Neural cell (in vitro differentiated cells): ENCODE results near the gene UGCG. TPM values are rescaled to one million over a fixed set of nuclear protein-coding genes. Genes with fewer than 3 reads are reported as not detected.

Experiments
- H2AFZ ChIP-seq: fragments of 200-600, 300-800 bp; sonication (generic), shearing (Covaris generic); 2 replicates; pipeline ENCODE4 v1.6.0; 2014; ENCODE audit warnings: low read depth, mild to moderate bottlenecking, antibody characterized with exemption, low read length, moderate library complexity
- H3F3A ChIP-seq: fragments of 200-600 bp; shearing (Covaris generic); 2 replicates; pipeline ENCODE4 v1.6.1; 2016; ENCODE audit warnings: mild to moderate bottlenecking, moderate library complexity, mixed read lengths, antibody characterized with exemption, low read length; ENCODE audit not compliant: insufficient read depth, poor library complexity, severe bottlenecking
- H3K27ac ChIP-seq: fragments of 200-600, 300-800 bp; sonication (generic), shearing (Covaris generic); 2 replicates; pipeline ENCODE4 v1.5.1; 2014; ENCODE audit warnings: mild to moderate bottlenecking, low read length, moderate library complexity
- H3K27me3 ChIP-seq: fragments of 300-800, 200-600 bp; sonication (generic), shearing (Covaris generic); 2 replicates; pipeline ENCODE4 v1.6.0; 2014; ENCODE audit warnings: mild to moderate bottlenecking, low read depth, low read length, moderate library complexity; ENCODE audit not compliant: insufficient read depth
- H3K36me3 ChIP-seq: fragments of 300-800, 200-600 bp; sonication (generic), shearing (Covaris generic); 2 replicates; pipeline ENCODE4 v1.5.1; 2014; ENCODE audit warnings: mild to moderate bottlenecking, antibody characterized with exemption, low read length, moderate library complexity; ENCODE audit not compliant: insufficient read depth
- H3K4me2 ChIP-seq: fragments of 300-800, 200-600 bp; sonication (generic), shearing (Covaris generic); 2 replicates; pipeline ENCODE4 v1.6.0; 2014; ENCODE audit warnings: mild to moderate bottlenecking, low read length
- H3K4me3 ChIP-seq: fragments of 300-800, 200-600 bp; sonication (generic), shearing (Covaris generic); 2 replicates; pipeline ENCODE4 v1.5.1; 2014; ENCODE audit warnings: mild to moderate bottlenecking, low read length, moderate library complexity
- H3K79me2 ChIP-seq: fragments of 200-600 bp; shearing (Covaris generic); replicated peaks from 2 replicates; pipeline ENCODE4 v1.6.0; 2014; ENCODE audit warnings: mild to moderate bottlenecking, low read length, moderate library complexity; ENCODE audit not compliant: insufficient read depth
- H3K9ac ChIP-seq: fragments of 300-800, 200-600 bp; sonication (generic), shearing (Covaris generic); 2 replicates; pipeline ENCODE4 v1.6.1; 2016; ENCODE audit warnings: mild to moderate bottlenecking, low read length, mixed read lengths
- H3K9me2 ChIP-seq: fragments of 200-600 bp; shearing (Covaris generic); 2 replicates; pipeline ENCODE4 v1.6.1; 2016; ENCODE audit warnings: mild to moderate bottlenecking, low read length, mixed read lengths; ENCODE audit not compliant: insufficient read depth
- H3K9me3 ChIP-seq: fragments of 200-600, 300-800 bp; sonication (generic), shearing (Covaris generic); 2 replicates; pipeline ENCODE4 v1.6.1; 2016; ENCODE audit warnings: mild to moderate bottlenecking, mixed run types, low read length, moderate library complexity, mixed read lengths
- H4K20me1 ChIP-seq: fragments of 200-600 bp; shearing (Covaris generic); 2 replicates; pipeline ENCODE4 v1.6.1; 2016; ENCODE audit warnings: mild to moderate bottlenecking, mixed run types; ENCODE audit not compliant: insufficient read depth
- EP300 ChIP-seq: fragments of 450-650 bp; conservative IDR thresholded peaks from 2 replicates; pipeline ENCODE4 v1.6.1; 2014; ENCODE audit warnings: antibody characterized with exemption, mild to moderate bottlenecking, moderate library complexity; ENCODE audit not compliant: poor library complexity, severe bottlenecking
- EZH2 ChIP-seq: fragments of 200-600, 300-800 bp; shearing (Covaris generic), sonication (generic); IDR thresholded peaks from 2 replicates; pipeline ENCODE4 v1.6.1; 2014; ENCODE audit warnings: antibody characterized with exemption, low read length, borderline replicate concordance, mild to moderate bottlenecking; ENCODE audit not compliant: insufficient read depth, poor library complexity, severe bottlenecking
- MXI1 ChIP-seq: fragments of 450-650 bp; conservative IDR thresholded peaks from 2 replicates; pipeline ENCODE4 v1.6.1; 2014; ENCODE audit warnings: antibody characterized with exemption, mild to moderate bottlenecking; ENCODE audit not compliant: poor library complexity, severe bottlenecking
- POLR2AphosphoS5 ChIP-seq: IDR thresholded peaks from 2 replicates; pipeline ENCODE4 v1.6.1; 2012
- RAD21 ChIP-seq: fragments of 450-650 bp; conservative IDR thresholded peaks from 2 replicates; pipeline ENCODE4 v1.6.1; 2014; ENCODE audit warnings: antibody characterized with exemption, mild to moderate bottlenecking, moderate library complexity
- SMC3 ChIP-seq: fragments of 450-650 bp; conservative IDR thresholded peaks from 2 replicates; pipeline ENCODE4 v1.6.1; 2014; ENCODE audit warnings: antibody characterized with exemption, mild to moderate bottlenecking, moderate library complexity; ENCODE audit not compliant: poor library complexity
- TAF1 ChIP-seq: IDR thresholded peaks from 2 replicates; pipeline ENCODE4 v1.6.1; 2012; ENCODE audit warnings: low read depth
- polyA plus RNA-seq: library from polyadenylated mRNA; depleted of rRNA; stranded (reverse); fragments of >200 nt; gene quantifications from 2 replicates; pipeline ENCODE4 v1.2.3, GENCODE V29; 2014
- TF ChIP-seq, protein P1 (sequence below): fragments of 450-650 bp; IDR thresholded peaks from 2 replicates; pipeline ENCODE4 v1.5.1; 2014; ENCODE audit warnings: antibody characterized with exemption, mild to moderate bottlenecking, moderate library complexity; ENCODE audit not compliant: poor library complexity, severe bottlenecking
- TF ChIP-seq, protein P2 (sequence below): IDR thresholded peaks from 2 replicates; pipeline ENCODE4 v1.6.1; 2012; ENCODE audit warnings: borderline replicate concordance

Gene UGCG
- polyA plus RNA-seq, 1 donor from 2014 or later, result 93.6 TPM

DNA sequence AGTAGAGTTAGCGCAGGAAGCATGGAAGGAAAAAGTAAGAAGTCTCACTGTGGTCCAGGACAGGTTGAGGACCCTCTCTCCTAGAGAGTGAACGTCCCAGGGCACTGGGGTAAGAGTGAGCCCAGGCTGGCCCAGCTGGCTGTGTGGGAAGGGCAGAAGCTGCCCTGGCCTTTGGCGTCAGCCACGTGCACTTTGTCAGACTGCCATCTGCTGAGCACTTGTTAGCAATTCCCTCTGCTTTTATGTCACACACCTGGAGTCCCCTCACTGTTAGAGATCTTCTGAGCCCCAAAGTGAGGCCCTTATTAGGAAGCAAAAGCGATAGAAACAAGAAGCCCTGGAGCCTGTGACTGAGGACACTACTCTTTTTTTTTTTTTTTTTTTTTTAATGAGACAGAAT, 79.1 kb downstream of the UGCG start:
- H3K4me2 ChIP-seq, result no peak overlapping the region
- no peaks in the 10 kb centered on the region for H3K9me2 ChIP-seq
- no peaks in the 10 kb centered on the region for H3K79me2 ChIP-seq
- H3K27me3 ChIP-seq, result no peaks in the 10 kb centered on the region
- H3K36me3 ChIP-seq, result no peaks in the 10 kb centered on the region
- H3K9me3 ChIP-seq, result no peaks in the 10 kb centered on the region
- no peak overlapping the region for H2AFZ ChIP-seq
- no peak overlapping the region for H3K9ac ChIP-seq
- TF ChIP-seq RAD21 (no peak), POLR2AphosphoS5 (no peak), EP300 (no peak), EZH2 (no peak), SMC3 (no peak), TAF1 (no peak), MXI1 (no peak)
- TF ChIP-seq, protein P1, sequence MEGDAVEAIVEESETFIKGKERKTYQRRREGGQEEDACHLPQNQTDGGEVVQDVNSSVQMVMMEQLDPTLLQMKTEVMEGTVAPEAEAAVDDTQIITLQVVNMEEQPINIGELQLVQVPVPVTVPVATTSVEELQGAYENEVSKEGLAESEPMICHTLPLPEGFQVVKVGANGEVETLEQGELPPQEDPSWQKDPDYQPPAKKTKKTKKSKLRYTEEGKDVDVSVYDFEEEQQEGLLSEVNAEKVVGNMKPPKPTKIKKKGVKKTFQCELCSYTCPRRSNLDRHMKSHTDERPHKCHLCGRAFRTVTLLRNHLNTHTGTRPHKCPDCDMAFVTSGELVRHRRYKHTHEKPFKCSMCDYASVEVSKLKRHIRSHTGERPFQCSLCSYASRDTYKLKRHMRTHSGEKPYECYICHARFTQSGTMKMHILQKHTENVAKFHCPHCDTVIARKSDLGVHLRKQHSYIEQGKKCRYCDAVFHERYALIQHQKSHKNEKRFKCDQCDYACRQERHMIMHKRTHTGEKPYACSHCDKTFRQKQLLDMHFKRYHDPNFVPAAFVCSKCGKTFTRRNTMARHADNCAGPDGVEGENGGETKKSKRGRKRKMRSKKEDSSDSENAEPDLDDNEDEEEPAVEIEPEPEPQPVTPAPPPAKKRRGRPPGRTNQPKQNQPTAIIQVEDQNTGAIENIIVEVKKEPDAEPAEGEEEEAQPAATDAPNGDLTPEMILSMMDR, result no peak
- TF ChIP-seq, protein P2, sequence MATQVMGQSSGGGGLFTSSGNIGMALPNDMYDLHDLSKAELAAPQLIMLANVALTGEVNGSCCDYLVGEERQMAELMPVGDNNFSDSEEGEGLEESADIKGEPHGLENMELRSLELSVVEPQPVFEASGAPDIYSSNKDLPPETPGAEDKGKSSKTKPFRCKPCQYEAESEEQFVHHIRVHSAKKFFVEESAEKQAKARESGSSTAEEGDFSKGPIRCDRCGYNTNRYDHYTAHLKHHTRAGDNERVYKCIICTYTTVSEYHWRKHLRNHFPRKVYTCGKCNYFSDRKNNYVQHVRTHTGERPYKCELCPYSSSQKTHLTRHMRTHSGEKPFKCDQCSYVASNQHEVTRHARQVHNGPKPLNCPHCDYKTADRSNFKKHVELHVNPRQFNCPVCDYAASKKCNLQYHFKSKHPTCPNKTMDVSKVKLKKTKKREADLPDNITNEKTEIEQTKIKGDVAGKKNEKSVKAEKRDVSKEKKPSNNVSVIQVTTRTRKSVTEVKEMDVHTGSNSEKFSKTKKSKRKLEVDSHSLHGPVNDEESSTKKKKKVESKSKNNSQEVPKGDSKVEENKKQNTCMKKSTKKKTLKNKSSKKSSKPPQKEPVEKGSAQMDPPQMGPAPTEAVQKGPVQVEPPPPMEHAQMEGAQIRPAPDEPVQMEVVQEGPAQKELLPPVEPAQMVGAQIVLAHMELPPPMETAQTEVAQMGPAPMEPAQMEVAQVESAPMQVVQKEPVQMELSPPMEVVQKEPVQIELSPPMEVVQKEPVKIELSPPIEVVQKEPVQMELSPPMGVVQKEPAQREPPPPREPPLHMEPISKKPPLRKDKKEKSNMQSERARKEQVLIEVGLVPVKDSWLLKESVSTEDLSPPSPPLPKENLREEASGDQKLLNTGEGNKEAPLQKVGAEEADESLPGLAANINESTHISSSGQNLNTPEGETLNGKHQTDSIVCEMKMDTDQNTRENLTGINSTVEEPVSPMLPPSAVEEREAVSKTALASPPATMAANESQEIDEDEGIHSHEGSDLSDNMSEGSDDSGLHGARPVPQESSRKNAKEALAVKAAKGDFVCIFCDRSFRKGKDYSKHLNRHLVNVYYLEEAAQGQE, result no peak
- H3K27ac ChIP-seq, result no peak overlapping the region
- no peaks in the 10 kb centered on the region for H4K20me1 ChIP-seq
- H3K4me3 ChIP-seq, result no peak overlapping the region
- no peaks in the 10 kb centered on the region for H3F3A ChIP-seq

DNA sequence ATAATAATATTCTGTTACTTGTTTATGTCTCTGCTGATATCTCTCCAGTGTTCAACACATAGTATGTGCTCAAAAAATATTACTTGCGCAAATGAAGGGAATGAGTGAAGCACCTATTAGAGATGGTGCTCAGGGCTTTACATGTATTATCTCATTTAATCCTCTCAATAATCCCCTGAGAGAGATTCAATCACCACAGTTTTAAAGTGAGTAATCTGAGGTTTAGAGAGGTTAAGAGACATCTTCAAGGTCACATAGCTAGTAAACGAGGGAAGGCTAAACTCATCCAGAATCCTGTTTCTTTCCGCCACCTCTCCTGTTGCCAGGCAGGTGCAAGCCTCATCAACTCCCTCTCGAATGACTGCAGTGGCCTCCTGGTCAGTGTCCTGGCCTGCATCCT, 82.0 kb downstream of the UGCG start:
- TF ChIP-seq TAF1 (no peak), RAD21 (no peak), EP300 (no peak), EZH2 (no peak), MXI1 (no peak), SMC3 (no peak), POLR2AphosphoS5 (no peak)
- TF ChIP-seq, protein P2, result no peak
- TF ChIP-seq, protein P1, result no peak
- H3K4me2 ChIP-seq, result no peak overlapping the region

More for the DNA sequence above, 82.0 kb downstream of the UGCG start:
- no peaks in the 10 kb centered on the region for H3F3A ChIP-seq
- H3K27ac ChIP-seq, result no peak overlapping the region
- no peaks in the 10 kb centered on the region for H4K20me1 ChIP-seq
- no peaks in the 10 kb centered on the region for H3K79me2 ChIP-seq
- H3K36me3 ChIP-seq, result no peaks in the 10 kb centered on the region
- no peaks in the 10 kb centered on the region for H3K27me3 ChIP-seq
- H3K9me2 ChIP-seq, result no peaks in the 10 kb centered on the region
- no peak overlapping the region for H3K4me3 ChIP-seq
- H2AFZ ChIP-seq, result no peak overlapping the region
- H3K9me3 ChIP-seq, result no peaks in the 10 kb centered on the region
- H3K9ac ChIP-seq, result no peak overlapping the region
